Measurements from ENCODE around the gene JAK2. TPM values are rescaled to one million over a fixed set of nuclear protein-coding genes. Genes with fewer than 3 reads are reported as not detected.
A peak's percentile ranks its signal among the peaks of the same experiment; 100 is the strongest.

Gene JAK2
- polyA plus RNA-seq, 1 donor, result 12.9 TPM

- no peaks in the 10 kb centered on the region for H3K9me3 ChIP-seq (ENCODE audit: control insufficient read depth, low read depth, low read length)
- no peak overlapping the region for H3K27ac ChIP-seq (ENCODE audit: low read length)
- no peaks in the 10 kb centered on the region for H3K27me3 ChIP-seq (ENCODE audit: control insufficient read depth, insufficient read depth, low read length)
- H3K4me1 ChIP-seq (ENCODE audit: control insufficient read depth, insufficient read depth, low read length), result peaks cover 8% of the 10 kb centered on the region
- H3K36me3 ChIP-seq (ENCODE audit: control insufficient read depth, insufficient read depth, low read length), result no peaks in the 10 kb centered on the region
- WGBS (ENCODE audit: insufficient coverage, low lambda C conversion rate), result 67% methylated on average over 2 of the region's 4 CpGs
- no peak overlapping the region for H3K4me3 ChIP-seq (ENCODE audit: low read length)
- DNase-seq, result no peak
These were observed 4.9 kb upstream of the JAK2 start for GRCh38 chr9:4980086-4980727.

GRCh38 chr9:4982721-4983482 is 2.2 kb upstream of the JAK2 start:
- H3K9me3 ChIP-seq (ENCODE audit: control insufficient read depth, low read depth, low read length), result no peaks in the 10 kb centered on the region
- WGBS (ENCODE audit: insufficient coverage, low lambda C conversion rate), result 100% methylated on average over 1 of the region's 2 CpGs
- no peak overlapping the region for H3K4me3 ChIP-seq (ENCODE audit: low read length)
- no peak for DNase-seq
- no peaks in the 10 kb centered on the region for H3K36me3 ChIP-seq (ENCODE audit: control insufficient read depth, insufficient read depth, low read length)
- H3K27me3 ChIP-seq (ENCODE audit: control insufficient read depth, insufficient read depth, low read length), result no peaks in the 10 kb centered on the region
- no peak overlapping the region for H3K27ac ChIP-seq (ENCODE audit: low read length)
- H3K4me1 ChIP-seq (ENCODE audit: control insufficient read depth, insufficient read depth, low read length), result peaks cover 14% of the 10 kb centered on the region

DNA sequence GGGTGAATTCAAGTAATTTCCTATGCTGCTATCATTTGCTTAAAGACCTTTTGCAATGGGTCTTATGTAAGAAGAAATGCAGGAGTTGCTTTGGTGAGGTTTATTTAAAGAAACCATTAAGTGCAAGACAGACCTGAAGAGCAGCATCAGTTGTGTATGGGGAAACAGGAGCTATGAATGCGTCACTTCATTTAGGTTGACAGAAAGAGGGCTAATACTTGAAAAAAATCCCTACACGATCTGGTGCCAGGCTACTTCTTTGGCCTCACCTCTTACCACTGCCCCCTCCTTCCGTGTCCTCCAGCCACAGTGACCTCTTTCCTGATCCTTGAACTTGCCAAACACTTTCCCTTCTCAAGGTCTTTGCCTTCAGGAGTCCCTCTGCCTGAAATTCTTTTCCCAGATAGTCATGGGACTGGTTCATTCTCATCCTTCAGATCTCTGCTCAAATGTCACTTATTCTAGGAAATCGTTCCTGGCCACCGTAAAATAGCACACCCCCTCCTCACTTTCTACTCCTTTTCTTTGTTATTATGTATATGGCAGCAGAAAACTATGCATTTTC is 1.4 kb upstream of the JAK2 start:
- Histone ChIP-seq H3K27me3 (ENCODE audit: control insufficient read depth, insufficient read depth, low read length) (no peaks in the 10 kb centered on the region), H3K9me3 (ENCODE audit: control insufficient read depth, low read depth, low read length) (no peaks in the 10 kb centered on the region), H3K4me3 (ENCODE audit: low read length) (peak overlapping the region; percentile 61), H3K4me1 (ENCODE audit: control insufficient read depth, insufficient read depth, low read length) (peaks cover 14% of the 10 kb centered on the region), H3K36me3 (ENCODE audit: control insufficient read depth, insufficient read depth, low read length) (no peaks in the 10 kb centered on the region), H3K27ac (ENCODE audit: low read length) (peak overlapping the region; percentile 97)
- DNase-seq, result peak in 1 of 2 donors; percentile 16
- WGBS (ENCODE audit: insufficient coverage, low lambda C conversion rate), result 40% methylated on average over 3 of the region's 5 CpGs

DNA sequence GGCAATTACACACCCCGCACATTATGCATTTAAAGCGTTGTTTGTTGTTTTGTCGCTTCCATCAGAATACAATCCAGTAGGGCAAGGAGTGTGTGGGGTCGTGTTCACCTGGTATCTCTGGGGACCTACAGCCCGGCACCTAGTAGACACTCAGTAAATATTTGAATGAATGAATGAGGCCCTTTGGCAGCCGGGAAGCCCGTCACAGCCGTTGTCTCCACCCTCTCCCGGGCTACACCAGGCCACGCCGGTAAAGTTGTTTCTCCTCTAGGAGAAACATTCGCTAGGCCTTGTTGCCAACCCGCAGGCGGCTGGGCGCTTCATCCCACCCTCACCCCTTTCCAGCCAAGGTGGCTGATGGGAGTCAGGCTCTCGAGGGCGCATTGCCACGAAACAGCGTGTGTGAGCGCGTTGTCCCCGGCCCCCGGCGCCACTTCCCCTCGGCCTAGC is 876 bp upstream of the JAK2 start:
- no CpG with 5 or more reads among the region's 25 CpGs for WGBS (ENCODE audit: insufficient coverage, low lambda C conversion rate)
- DNase-seq, result peak in 1 of 2 donors; percentile 36
- no peaks in the 10 kb centered on the region for H3K9me3 ChIP-seq (ENCODE audit: control insufficient read depth, low read depth, low read length)
- peaks cover 14% of the 10 kb centered on the region for H3K4me1 ChIP-seq (ENCODE audit: control insufficient read depth, insufficient read depth, low read length)
- H3K4me3 ChIP-seq (ENCODE audit: low read length), result peak overlapping the region; percentile 61
- H3K27me3 ChIP-seq (ENCODE audit: control insufficient read depth, insufficient read depth, low read length), result no peaks in the 10 kb centered on the region
- no peaks in the 10 kb centered on the region for H3K36me3 ChIP-seq (ENCODE audit: control insufficient read depth, insufficient read depth, low read length)
- peak overlapping the region; percentile 97 for H3K27ac ChIP-seq (ENCODE audit: low read length)

GRCh38 chr9:4985386-4986266 is 554 bp downstream of the JAK2 start:
- H3K4me1 ChIP-seq (ENCODE audit: control insufficient read depth, insufficient read depth, low read length), result peaks cover 14% of the 10 kb centered on the region
- H3K27me3 ChIP-seq (ENCODE audit: control insufficient read depth, insufficient read depth, low read length), result no peaks in the 10 kb centered on the region
- WGBS (ENCODE audit: insufficient coverage, low lambda C conversion rate), result 7% methylated on average over 3 of the region's 42 CpGs

DNA sequence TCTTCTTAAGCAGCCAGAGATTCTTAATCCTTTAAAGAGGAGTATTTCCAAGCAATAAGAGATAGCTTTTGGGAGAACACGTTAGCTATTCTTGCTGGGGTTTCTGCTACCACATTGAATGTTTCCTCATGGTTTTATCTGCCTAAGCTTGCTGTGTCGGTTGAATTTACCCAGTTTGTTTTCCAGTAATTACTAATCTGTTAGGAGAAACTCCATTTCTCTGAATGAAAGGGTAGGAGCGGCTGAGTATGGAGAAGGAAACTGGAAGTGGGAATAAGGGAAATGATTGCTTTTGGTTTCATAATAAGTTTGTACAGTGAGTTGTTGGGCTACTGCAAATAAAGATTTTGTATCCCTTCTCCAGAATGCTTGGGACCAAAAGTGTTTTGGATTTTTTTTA is 1.2 kb downstream of the JAK2 start:
- H3K4me1 ChIP-seq (ENCODE audit: control insufficient read depth, insufficient read depth, low read length), result peaks cover 14% of the 10 kb centered on the region
- DNase-seq, result no peak
- WGBS (ENCODE audit: insufficient coverage, low lambda C conversion rate), result no CpG with 5 or more reads among the region's 3 CpGs

More at GRCh38 chr9:4985386-4986266, 554 bp downstream of the JAK2 start:
- peak overlapping the region; percentile 61 for H3K4me3 ChIP-seq (ENCODE audit: low read length)
- H3K36me3 ChIP-seq (ENCODE audit: control insufficient read depth, insufficient read depth, low read length), result no peaks in the 10 kb centered on the region
- DNase-seq, result peak; percentile 38 to 78
- H3K27ac ChIP-seq (ENCODE audit: low read length), result peak overlapping the region; percentile 97
- H3K9me3 ChIP-seq (ENCODE audit: control insufficient read depth, low read depth, low read length), result no peaks in the 10 kb centered on the region

DNA sequence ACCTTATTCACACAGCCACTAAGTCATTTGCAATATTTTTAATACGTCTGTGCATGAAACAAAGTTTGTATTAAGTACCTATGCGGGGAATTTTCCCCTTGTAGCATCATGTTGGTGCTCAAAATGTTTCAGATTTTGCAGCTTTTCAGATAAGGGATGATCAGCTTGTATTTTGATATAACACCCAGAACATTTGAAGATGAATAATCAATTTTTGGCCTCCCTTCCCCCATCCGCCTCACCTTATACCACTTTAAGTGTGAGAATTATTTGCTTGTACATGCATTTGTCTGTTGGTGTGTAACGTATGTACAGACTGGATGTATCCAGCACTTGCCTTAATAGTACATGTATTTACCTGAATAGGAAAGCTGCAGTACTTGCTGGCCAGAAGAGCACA is 1.7 kb downstream of the JAK2 start:
- Histone ChIP-seq H3K4me3 (ENCODE audit: low read length) (peak overlapping the region; percentile 61), H3K9me3 (ENCODE audit: control insufficient read depth, low read depth, low read length) (no peaks in the 10 kb centered on the region), H3K4me1 (ENCODE audit: control insufficient read depth, insufficient read depth, low read length) (peaks cover 14% of the 10 kb centered on the region), H3K36me3 (ENCODE audit: control insufficient read depth, insufficient read depth, low read length) (peaks cover under 1% of the 10 kb centered on the region), H3K27ac (ENCODE audit: low read length) (no peak overlapping the region), H3K27me3 (ENCODE audit: control insufficient read depth, insufficient read depth, low read length) (no peaks in the 10 kb centered on the region)
- WGBS (ENCODE audit: insufficient coverage, low lambda C conversion rate), result 80% methylated on average over 1 of the region's 4 CpGs
- DNase-seq, result no peak

More for the DNA sequence above, 1.2 kb downstream of the JAK2 start:
- H3K4me3 ChIP-seq (ENCODE audit: low read length), result peak overlapping the region; percentile 61
- no peaks in the 10 kb centered on the region for H3K27me3 ChIP-seq (ENCODE audit: control insufficient read depth, insufficient read depth, low read length)
- H3K27ac ChIP-seq (ENCODE audit: low read length), result peak overlapping the region; percentile 97
- no peaks in the 10 kb centered on the region for H3K9me3 ChIP-seq (ENCODE audit: control insufficient read depth, low read depth, low read length)
- H3K36me3 ChIP-seq (ENCODE audit: control insufficient read depth, insufficient read depth, low read length), result no peaks in the 10 kb centered on the region

DNA sequence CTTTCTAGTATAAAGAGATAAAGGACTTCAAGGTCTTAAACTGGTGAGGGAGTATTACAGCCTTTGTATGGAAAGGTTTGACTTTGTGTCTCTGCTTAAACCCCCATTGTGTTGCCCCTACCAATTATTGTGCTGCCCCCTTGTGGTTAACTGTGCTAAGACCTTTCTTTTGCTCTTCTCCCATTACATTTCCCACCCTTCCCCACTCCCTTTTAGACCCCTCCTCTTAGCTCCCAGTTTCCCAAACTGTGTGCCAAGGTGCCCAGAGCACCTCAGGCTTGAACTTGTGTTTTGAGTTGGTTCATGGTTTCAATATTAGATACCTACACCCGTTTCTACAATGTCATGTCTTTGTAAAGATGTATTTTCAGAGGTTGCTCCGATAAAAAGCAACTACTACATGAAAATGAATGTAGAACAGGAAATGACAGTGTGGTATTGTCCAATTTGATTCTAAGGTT is 2.9 kb downstream of the JAK2 start:
- no CpG with 5 or more reads among the region's 2 CpGs for WGBS (ENCODE audit: insufficient coverage, low lambda C conversion rate)
- peaks cover 5% of the 10 kb centered on the region for H3K9me3 ChIP-seq (ENCODE audit: control insufficient read depth, low read depth, low read length)
- H3K4me3 ChIP-seq (ENCODE audit: low read length), result no peak overlapping the region
- DNase-seq, result peak; percentile 26 to 66
- H3K27ac ChIP-seq (ENCODE audit: low read length), result no peak overlapping the region
- peaks cover 14% of the 10 kb centered on the region for H3K4me1 ChIP-seq (ENCODE audit: control insufficient read depth, insufficient read depth, low read length)
- H3K27me3 ChIP-seq (ENCODE audit: control insufficient read depth, insufficient read depth, low read length), result no peaks in the 10 kb centered on the region
- peaks cover 12% of the 10 kb centered on the region for H3K36me3 ChIP-seq (ENCODE audit: control insufficient read depth, insufficient read depth, low read length)

DNA sequence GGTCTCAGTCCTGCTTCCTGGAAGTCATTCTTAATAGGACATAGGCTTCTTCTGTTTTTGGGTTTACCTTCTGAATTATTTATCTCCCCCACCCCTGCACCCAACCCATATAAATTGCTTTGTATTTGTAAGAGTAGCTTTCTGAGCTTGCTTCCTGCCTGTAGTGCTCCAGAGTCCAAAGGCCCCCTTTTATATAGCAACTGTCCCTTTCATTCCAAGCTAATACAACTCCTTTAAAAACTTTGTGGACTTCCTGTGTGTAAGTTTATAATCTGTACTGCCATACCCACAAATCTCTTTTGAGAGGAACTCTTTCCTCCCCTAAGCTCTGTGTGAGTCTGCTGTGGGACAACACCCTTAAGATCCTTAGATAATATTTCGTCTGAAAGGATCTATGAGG is 7.8 kb downstream of the JAK2 start:
- no CpG with 5 or more reads among the region's 1 CpG for WGBS (ENCODE audit: insufficient coverage, low lambda C conversion rate)
- Histone ChIP-seq H3K27me3 (ENCODE audit: control insufficient read depth, insufficient read depth, low read length) (no peaks in the 10 kb centered on the region), H3K27ac (ENCODE audit: low read length) (no peak overlapping the region), H3K4me1 (ENCODE audit: control insufficient read depth, insufficient read depth, low read length) (no peaks in the 10 kb centered on the region), H3K9me3 (ENCODE audit: control insufficient read depth, low read depth, low read length) (peaks cover 5% of the 10 kb centered on the region), H3K36me3 (ENCODE audit: control insufficient read depth, insufficient read depth, low read length) (peaks cover 20% of the 10 kb centered on the region), H3K4me3 (ENCODE audit: low read length) (no peak overlapping the region)
- no peak for DNase-seq
